ENCODE results near the gene FRRS1. TPM values are rescaled to one million over a fixed set of nuclear protein-coding genes. Genes with fewer than 3 reads are reported as not detected.

The FRRS1 gene
- total and polyA plus RNA-seq, 10 of the 15 experiments (the other 5 are each of a cell fraction or from before 2014, with no cell fraction given) = 0.13 to 18.9 (median 8.0) TPM

DNA sequence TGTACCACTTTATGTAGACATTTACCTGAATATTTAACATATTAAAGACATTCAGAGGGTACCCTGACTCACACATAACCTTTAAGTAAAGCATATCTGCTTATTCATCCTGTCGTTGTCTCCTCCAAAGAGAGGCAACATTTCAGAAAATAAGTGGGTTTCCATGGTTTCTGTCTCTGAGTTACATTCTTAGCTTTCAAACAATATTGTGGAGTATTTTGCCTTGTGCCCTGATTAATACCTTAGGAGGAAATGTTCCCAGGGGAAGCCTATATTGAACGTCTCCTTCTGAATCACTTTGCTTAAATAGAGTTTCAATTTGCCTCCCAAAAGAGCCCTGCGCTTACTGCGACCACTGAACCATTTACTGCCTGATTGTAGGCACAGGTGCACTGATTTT, 94.4 kb downstream of the FRRS1 start (continued):
- TF ChIP-seq FOXM1 (IDR thresholded peaks at IDR 0.05; ENCODE audit: low read depth, low read length) (no peak), ESRRA (IDR thresholded peaks at IDR 0.05; ENCODE audit: low read length) (no peak), KLF5 (IDR thresholded peaks at IDR 0.05; ENCODE audit: partially characterized antibody) (no peak), IKZF2 (IDR thresholded peaks at IDR 0.05) (no peak), ZNF384 (IDR thresholded peaks at IDR 0.05; ENCODE audit: borderline replicate concordance, low read depth, low read length) (no peak), MYC (IDR thresholded peaks at IDR 0.05; ENCODE audit: insufficient read depth, insufficient read length, insufficient replicate concordance, low read length, severe bottlenecking) (no peak), FOS (IDR thresholded peaks at IDR 0.05; ENCODE audit: borderline replicate concordance, extremely low read depth, insufficient read length) (no peak)
- TF ChIP-seq, protein P1, sequence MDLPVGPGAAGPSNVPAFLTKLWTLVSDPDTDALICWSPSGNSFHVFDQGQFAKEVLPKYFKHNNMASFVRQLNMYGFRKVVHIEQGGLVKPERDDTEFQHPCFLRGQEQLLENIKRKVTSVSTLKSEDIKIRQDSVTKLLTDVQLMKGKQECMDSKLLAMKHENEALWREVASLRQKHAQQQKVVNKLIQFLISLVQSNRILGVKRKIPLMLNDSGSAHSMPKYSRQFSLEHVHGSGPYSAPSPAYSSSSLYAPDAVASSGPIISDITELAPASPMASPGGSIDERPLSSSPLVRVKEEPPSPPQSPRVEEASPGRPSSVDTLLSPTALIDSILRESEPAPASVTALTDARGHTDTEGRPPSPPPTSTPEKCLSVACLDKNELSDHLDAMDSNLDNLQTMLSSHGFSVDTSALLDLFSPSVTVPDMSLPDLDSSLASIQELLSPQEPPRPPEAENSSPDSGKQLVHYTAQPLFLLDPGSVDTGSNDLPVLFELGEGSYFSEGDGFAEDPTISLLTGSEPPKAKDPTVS (IDR thresholded peaks at IDR 0.05; ENCODE audit: low read depth, low read length) = no peak
- TF ChIP-seq, protein P2, sequence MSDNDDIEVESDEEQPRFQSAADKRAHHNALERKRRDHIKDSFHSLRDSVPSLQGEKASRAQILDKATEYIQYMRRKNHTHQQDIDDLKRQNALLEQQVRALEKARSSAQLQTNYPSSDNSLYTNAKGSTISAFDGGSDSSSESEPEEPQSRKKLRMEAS (IDR thresholded peaks at IDR 0.05; ENCODE audit: low read depth, low read length) = no peak
- TF ChIP-seq, protein P3, sequence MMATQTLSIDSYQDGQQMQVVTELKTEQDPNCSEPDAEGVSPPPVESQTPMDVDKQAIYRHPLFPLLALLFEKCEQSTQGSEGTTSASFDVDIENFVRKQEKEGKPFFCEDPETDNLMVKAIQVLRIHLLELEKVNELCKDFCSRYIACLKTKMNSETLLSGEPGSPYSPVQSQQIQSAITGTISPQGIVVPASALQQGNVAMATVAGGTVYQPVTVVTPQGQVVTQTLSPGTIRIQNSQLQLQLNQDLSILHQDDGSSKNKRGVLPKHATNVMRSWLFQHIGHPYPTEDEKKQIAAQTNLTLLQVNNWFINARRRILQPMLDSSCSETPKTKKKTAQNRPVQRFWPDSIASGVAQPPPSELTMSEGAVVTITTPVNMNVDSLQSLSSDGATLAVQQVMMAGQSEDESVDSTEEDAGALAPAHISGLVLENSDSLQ (IDR thresholded peaks at IDR 0.05) = no peak

DNA sequence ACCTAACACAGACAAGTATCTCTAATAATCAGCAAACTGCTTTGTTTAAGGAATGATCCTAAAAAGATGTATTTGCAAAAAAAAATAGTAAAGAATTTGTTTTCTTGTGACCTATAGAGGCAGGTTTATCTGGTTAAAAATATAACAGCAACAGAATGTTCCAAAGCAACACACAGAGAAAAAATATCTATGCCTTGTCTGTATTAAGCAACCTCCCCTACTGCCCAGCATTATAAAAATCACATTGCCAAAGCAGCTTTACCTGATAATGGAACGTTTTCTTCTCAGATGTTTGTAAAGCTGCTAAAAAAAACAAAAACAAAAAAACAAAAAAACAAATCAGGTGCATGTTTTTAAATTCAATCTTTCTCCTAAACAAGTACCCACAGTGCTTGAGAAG, 95.9 kb downstream of the FRRS1 start:
- ChIA-PET POLR2A (no interaction called here), CTCF (interaction anchor here (0.6 to 0.8 kb wide), 2 partner anchors 14 to 16 kb away, joined by 3 read pairs; no protein-coding TSS in a partner anchor), SMC1A (ENCODE audit: uncharacterized antibody, unreplicated experiment) (interaction anchor here (1.1 kb wide), 1 partner anchor 25 kb away, joined by 3 read pairs; the partner anchor contains the start of gene PALMD), RAD21 (ENCODE audit: unreplicated experiment) (interaction anchor here (1.0 kb wide), 1 partner anchor 15 kb away, joined by 3 read pairs; no protein-coding TSS in a partner anchor)
- DNase-seq (ENCODE audit: low read depth, low spot score) (no peak), ATAC-seq (no peak), FAIRE-seq (no peak)
- H3K4me1 ChIP-seq (ENCODE audit: control insufficient read depth, insufficient read depth, low read length) = no peaks in the 10 kb centered on the region
- H3K4me3 ChIP-seq = no peak overlapping the region
- H3K27ac ChIP-seq (ENCODE audit: control insufficient read depth, insufficient read depth) = no peak overlapping the region
- H3K36me3 ChIP-seq (ENCODE audit: control insufficient read depth in 2 of 2, insufficient read depth in 2 of 2, low read length in 1 of 2) = no peaks in the 10 kb centered on the region
- intact Hi-C loops (cut with micrococcal nuclease; ENCODE audit: unreplicated experiment) = no loop called here
- no peaks in the 10 kb centered on the region for H3K9me3 ChIP-seq (replicated peaks; ENCODE audit: control insufficient read depth, insufficient read depth, low read length)
- H3K79me2 ChIP-seq (ENCODE audit: control insufficient read depth, insufficient read depth, low read length) = no peaks in the 10 kb centered on the region
- in situ Hi-C loops (cut with MboI) = no loop called here
- no peak overlapping the region for H2AFZ ChIP-seq (ENCODE audit: control insufficient read depth, low read depth, low read length)
- no TSS peak for BruUV-seq (replicated peaks)
- no peak overlapping the region for H3K9ac ChIP-seq (ENCODE audit: control insufficient read depth, insufficient read depth, low read length)
- H3K4me2 ChIP-seq (ENCODE audit: control insufficient read depth, insufficient read depth) = no peak overlapping the region
- WGBS (ENCODE audit: insufficient coverage, insufficient replicate concordance, low lambda C conversion rate, missing lambda C conversion rate) = 0% methylated on average over 1 of the region's 1 CpG
- no peaks in the 10 kb centered on the region for H4K20me1 ChIP-seq (ENCODE audit: control insufficient read depth, insufficient read depth)
- H3K27me3 ChIP-seq (replicated peaks in 1 of 2; ENCODE audit: control insufficient read depth in 2 of 2, insufficient read depth in 2 of 2, low read length in 1 of 2) = no peaks in the 10 kb centered on the region
- TF ChIP-seq CREB1 (IDR thresholded peaks at IDR 0.05; ENCODE audit: low read depth) (no peak), TAF1 (IDR thresholded peaks at IDR 0.05; ENCODE audit: borderline replicate concordance, low read depth, low read length) (no peak), CBX3 (IDR thresholded peaks at IDR 0.05; ENCODE audit: borderline replicate concordance, low read depth) (no peak)
- TF ChIP-seq, protein P4, sequence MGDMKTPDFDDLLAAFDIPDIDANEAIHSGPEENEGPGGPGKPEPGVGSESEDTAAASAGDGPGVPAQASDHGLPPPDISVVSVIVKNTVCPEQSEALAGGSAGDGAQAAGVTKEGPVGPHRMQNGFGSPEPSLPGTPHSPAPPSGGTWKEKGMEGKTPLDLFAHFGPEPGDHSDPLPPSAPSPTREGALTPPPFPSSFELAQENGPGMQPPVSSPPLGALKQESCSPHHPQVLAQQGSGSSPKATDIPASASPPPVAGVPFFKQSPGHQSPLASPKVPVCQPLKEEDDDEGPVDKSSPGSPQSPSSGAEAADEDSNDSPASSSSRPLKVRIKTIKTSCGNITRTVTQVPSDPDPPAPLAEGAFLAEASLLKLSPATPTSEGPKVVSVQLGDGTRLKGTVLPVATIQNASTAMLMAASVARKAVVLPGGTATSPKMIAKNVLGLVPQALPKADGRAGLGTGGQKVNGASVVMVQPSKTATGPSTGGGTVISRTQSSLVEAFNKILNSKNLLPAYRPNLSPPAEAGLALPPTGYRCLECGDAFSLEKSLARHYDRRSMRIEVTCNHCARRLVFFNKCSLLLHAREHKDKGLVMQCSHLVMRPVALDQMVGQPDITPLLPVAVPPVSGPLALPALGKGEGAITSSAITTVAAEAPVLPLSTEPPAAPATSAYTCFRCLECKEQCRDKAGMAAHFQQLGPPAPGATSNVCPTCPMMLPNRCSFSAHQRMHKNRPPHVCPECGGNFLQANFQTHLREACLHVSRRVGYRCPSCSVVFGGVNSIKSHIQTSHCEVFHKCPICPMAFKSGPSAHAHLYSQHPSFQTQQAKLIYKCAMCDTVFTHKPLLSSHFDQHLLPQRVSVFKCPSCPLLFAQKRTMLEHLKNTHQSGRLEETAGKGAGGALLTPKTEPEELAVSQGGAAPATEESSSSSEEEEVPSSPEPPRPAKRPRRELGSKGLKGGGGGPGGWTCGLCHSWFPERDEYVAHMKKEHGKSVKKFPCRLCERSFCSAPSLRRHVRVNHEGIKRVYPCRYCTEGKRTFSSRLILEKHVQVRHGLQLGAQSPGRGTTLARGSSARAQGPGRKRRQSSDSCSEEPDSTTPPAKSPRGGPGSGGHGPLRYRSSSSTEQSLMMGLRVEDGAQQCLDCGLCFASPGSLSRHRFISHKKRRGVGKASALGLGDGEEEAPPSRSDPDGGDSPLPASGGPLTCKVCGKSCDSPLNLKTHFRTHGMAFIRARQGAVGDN (IDR thresholded peaks at IDR 0.05) = no peak
- TF ChIP-seq, protein P5, sequence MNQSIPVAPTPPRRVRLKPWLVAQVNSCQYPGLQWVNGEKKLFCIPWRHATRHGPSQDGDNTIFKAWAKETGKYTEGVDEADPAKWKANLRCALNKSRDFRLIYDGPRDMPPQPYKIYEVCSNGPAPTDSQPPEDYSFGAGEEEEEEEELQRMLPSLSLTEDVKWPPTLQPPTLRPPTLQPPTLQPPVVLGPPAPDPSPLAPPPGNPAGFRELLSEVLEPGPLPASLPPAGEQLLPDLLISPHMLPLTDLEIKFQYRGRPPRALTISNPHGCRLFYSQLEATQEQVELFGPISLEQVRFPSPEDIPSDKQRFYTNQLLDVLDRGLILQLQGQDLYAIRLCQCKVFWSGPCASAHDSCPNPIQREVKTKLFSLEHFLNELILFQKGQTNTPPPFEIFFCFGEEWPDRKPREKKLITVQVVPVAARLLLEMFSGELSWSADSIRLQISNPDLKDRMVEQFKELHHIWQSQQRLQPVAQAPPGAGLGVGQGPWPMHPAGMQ (IDR thresholded peaks at IDR 0.05; ENCODE audit: borderline replicate concordance) = no peak
